ENCODE results near the gene SRPRB.
A peak's percentile ranks its signal among the peaks of the same experiment; 100 is the strongest.

The SRPRB gene, protein sequence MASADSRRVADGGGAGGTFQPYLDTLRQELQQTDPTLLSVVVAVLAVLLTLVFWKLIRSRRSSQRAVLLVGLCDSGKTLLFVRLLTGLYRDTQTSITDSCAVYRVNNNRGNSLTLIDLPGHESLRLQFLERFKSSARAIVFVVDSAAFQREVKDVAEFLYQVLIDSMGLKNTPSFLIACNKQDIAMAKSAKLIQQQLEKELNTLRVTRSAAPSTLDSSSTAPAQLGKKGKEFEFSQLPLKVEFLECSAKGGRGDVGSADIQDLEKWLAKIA

GRCh38 chr3:133805702-133806475 lies at the start of gene SRPRB:
Gene SRPRB (plus strand): TSS chr3:133805815. CDS start chr3:133805849, 34 bp downstream.
- peak; percentile 80 for DNase-seq

- DNase-seq = no peak
Measured at GRCh38 chr3:133756716-133757694, 48.6 kb upstream of the SRPRB start.

GRCh38 chr3:133757701-133758567 lies 47.7 kb upstream of the SRPRB start:
- no peak for DNase-seq

- no peak for DNase-seq
Measured at GRCh38 chr3:133758568-133758928, 47.1 kb upstream of the SRPRB start.

GRCh38 chr3:133758964-133759739 lies 46.5 kb upstream of the SRPRB start:
- DNase-seq = no peak

DNA sequence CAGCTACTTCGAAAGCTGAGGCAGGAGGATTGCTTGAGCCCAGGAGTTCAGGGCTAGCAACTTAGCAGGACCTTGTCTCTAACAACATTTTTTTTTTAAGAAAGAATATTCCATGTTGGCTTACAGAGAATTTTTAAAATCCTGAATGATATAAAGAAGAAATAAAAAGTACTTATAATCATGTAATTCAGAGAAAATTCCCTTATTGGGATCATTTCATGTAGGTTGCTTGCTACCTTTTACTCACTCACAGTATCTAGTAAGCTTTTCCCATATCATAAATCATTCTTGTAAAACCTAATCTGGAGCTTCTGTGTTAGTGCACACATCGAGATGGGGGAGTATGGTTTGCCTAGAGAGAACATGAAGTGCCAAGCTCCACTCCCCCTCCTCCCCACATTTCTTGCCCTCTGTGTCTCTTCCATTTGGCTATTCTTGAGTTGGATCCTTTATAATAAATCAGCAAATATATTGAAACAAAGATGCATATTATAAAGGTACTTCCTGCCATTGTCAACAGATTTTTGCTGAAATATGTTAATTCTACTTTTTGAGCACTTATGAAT lies 45.8 kb upstream of the SRPRB start:
- no peak for DNase-seq

DNA sequence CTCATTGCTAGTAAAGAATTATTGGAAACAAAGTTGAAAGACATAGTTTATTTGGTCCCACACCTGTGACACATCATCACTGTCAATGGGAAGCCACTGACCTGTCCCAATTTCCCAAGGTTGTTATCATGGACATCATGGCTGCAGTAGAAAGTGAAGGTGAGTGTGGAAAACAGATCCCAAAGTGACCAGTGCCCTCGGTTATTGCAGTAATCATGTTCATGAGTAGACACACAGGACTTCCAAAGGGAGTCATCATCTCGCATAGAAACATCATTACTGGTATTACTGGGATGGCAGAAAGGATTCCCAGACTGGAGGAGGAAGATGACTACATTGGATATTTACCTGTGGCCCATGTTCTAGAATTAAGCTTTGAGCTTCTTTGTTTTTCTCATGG lies 44.7 kb upstream of the SRPRB start:
- DNase-seq = no peak

DNA sequence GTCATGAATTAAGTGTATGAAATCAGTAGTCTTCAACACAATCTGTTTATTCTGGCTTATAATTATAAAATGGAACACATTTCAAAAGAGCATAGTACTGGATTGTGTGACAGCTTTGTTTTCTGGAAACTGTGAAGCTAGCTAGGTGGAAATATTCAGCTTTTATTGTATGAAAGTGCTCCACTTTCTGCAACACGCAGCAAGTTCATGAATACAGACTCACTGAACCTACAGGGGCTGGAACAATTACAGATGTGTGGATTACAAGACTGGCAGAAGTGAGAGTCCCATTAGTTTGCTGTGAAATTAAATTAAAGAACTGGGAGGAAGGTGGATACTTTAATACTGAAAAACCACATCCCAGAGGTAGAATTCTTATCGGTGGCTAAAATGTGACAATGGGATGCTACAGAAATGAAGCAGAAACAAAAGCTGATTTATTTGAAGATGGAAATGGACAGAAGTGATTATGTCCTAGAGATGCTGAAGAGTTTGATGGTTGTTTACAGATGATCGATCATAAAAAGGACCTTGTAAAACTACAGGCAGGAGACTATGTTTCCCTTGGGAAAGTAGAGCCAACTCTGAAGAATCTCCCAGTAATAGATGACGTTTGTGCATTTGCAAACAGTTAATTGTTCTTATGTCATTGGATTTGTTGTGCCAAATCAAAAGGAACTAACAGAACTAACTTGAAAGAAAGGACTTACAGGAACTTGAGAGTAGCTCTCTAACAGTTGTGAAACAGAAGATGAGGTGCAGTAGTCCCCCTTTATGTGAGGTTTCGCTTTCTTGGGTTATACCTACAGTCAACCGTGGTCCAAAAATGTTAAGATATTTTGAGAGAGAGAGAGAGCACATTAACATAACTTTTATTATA lies 43.8 kb upstream of the SRPRB start:
- DNase-seq = no peak

GRCh38 chr3:133762539-133762938 lies 43.1 kb upstream of the SRPRB start:
- no peak for DNase-seq

DNA sequence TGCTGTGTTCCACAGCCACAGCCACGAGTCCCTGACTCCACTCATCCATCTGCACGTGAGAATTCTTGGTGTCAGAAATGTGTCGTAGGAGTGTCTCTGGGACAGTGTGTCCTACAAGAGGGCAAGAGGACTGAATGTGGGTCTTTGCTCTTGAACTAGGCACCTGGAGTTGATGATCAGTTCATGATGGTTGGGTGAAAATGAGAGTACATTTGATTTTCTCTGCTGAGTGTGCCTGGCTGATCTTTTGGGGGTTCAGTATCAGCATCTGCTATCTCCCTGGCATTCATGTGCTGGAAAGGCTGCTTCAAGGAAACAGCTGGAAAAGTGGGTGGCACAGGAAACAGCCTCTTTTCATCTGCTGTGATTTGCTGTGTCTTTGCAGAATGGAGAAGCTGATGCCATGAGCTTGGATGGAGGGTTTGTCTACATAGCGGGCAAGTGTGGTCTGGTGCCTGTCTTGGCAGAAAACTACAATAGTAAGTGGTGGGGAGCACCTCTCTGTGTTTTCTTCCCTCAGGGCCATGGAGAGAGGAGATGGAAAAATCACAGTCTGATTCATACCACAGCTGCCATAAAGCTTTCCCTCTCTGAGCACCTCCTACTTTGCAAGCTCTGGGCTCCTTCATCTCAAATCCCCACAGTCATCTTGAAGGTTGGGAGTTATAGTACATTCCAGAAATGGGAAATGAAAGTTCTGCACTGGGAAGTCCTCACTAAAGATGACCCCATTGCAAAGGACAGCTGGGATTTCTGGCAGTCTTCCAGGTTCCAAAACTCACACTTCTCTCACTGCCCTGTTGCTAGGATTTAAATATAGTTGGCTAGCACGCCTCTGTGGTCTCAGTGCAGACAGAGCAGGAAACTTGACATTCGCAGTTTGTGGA lies 41.6 kb upstream of the SRPRB start:
- no peak for DNase-seq

DNA sequence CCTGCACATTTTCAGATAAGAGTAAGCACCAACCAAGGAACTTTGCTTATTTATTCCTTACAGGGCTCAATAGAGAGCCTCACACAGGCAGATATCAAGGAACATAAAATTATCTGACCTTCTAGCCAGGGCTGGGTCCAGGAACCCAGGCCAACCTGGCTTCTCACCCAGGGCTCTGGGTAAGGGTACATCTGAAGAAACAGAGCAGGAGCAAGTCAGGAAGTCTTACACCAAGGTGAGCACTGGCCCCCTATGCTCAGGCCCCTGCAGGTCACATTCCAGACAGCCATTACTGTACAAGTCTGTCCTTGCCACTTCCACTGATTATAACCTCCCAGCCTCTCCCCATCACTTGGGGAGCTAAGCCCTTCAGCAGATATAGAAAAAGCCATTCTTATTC lies 40.4 kb upstream of the SRPRB start:
- no peak for DNase-seq

DNA sequence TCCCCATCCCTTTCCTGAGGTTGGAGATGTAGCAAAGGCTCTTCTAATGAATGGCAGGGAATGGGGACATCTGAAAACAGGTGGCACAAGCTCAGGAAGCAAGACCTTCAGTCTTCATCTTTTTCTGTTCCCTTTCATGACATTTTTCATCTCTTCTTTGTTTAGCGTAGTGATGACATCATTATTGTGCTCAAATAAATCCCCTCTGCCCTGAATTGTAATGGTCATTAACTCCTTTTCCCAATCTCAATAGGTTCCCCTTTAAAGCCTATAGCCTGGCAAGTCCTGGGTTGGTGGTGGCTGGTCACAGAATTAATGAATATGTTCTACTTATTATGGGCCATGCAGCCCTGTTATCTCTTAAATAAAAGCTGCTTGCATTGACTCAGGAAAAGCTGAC lies 38.0 kb upstream of the SRPRB start:
- DNase-seq = no peak

- DNase-seq = no peak
Measured at GRCh38 chr3:133769536-133769935, 36.1 kb upstream of the SRPRB start.

DNA sequence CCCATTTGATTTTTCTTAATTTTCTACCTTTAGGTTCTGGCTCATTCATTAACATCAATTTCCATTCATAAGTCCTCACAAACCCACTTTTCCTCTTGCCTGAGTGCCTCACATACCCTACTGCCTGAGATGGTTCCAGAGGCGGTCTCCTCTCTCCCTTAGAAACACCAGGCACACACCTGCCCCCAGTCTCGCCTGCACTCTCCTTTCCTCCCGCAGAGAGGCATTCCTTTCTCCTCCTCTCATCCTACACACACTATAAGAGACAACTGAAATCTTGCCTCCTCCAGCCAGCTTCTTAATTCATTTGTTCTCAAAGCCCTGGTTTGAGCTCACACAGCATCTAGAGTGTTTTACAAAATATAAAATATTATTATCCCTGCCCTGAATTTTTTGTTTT lies 31.9 kb upstream of the SRPRB start:
- no peak for DNase-seq

DNA sequence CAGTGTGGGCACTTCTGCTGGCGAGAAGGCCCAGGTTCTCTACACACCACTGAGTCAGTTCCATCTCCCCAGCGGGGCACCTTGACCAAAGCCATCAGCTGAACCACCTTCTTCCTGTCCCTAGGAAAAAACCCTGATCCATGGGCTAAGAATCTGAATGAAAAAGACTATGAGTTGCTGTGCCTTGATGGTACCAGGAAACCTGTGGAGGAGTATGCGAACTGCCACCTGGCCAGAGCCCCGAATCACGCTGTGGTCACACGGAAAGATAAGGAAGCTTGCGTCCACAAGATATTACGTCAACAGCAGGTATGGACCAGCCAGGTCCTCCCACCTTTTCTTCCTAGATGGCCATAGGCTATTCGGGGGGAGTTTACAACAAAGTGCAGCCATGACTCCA lies 30.3 kb upstream of the SRPRB start:
- DNase-seq = no peak

- DNase-seq = no peak
Measured at GRCh38 chr3:133775835-133776234, 29.8 kb upstream of the SRPRB start.

GRCh38 chr3:133776794-133777438 lies 28.7 kb upstream of the SRPRB start:
- no peak for DNase-seq

- no peak for DNase-seq
Measured at GRCh38 chr3:133777807-133778568, 27.6 kb upstream of the SRPRB start.

All from NCI-H1048 (cell line).